ENCODE results near the gene AIPL1.

Gene AIPL1

GRCh38 chr17:6463616-6464445 lies 28.9 kb upstream of the AIPL1 start:
- Histone ChIP-seq H3K4me2 (ENCODE audit: low read depth, low read length) (no peak overlapping the region), H3K27me3 (replicated peaks; ENCODE audit: insufficient read depth, low read length) (peaks cover 71% of the 10 kb centered on the region), H4K20me1 (ENCODE audit: insufficient read depth, low read length) (no peaks in the 10 kb centered on the region), H3K9ac (ENCODE audit: low read length) (no peak overlapping the region), H3K79me2 (ENCODE audit: low read length) (no peaks in the 10 kb centered on the region), H3K4me1 (ENCODE audit: low read length) (0 out of 2 replicates have a peak, but pooled peaks cover 3% of the 10 kb centered on the region), H3K9me3 (replicated peaks; ENCODE audit: insufficient read depth, low read length) (no peaks in the 10 kb centered on the region), H2AFZ (ENCODE audit: low read length) (no peak overlapping the region), H3K27ac (ENCODE audit: low read length) (no peak overlapping the region), H3K9me2 (replicated peaks; ENCODE audit: insufficient read depth, low read length) (no peaks in the 10 kb centered on the region), H3K4me3 (ENCODE audit: low read length) (no peak overlapping the region), H3F3A (ENCODE audit: insufficient read depth, low read length) (no peaks in the 10 kb centered on the region), H3K36me3 (replicated peaks; ENCODE audit: insufficient read depth, low read length) (no peaks in the 10 kb centered on the region)
- DNase-seq, result no peak
- no peak for TF ChIP-seq CTCF (IDR thresholded peaks at IDR 0.05; ENCODE audit: low read length)
- no peak for TF ChIP-seq EZH2phosphoT487 (IDR thresholded peaks at IDR 0.05; ENCODE audit: low read length)
- TF ChIP-seq EZH2 (optimal IDR thresholded peaks at IDR 0.05; ENCODE audit: low read depth, low read length), result no peak

GRCh38 chr17:6462692-6463091 lies 27.8 kb upstream of the AIPL1 start:
- H3K27me3 ChIP-seq (replicated peaks; ENCODE audit: insufficient read depth, low read length), result peaks cover 68% of the 10 kb centered on the region
- H3K9me3 ChIP-seq (replicated peaks; ENCODE audit: insufficient read depth, low read length), result no peaks in the 10 kb centered on the region
- no peaks in the 10 kb centered on the region for H3F3A ChIP-seq (ENCODE audit: insufficient read depth, low read length)
- no peak overlapping the region for H3K27ac ChIP-seq (ENCODE audit: low read length)
- H2AFZ ChIP-seq (ENCODE audit: low read length), result no peak overlapping the region
- H3K4me2 ChIP-seq (ENCODE audit: low read depth, low read length), result no peak overlapping the region
- no peaks in the 10 kb centered on the region for H3K79me2 ChIP-seq (ENCODE audit: low read length)
- 0 out of 2 replicates have a peak, but pooled peaks cover 3% of the 10 kb centered on the region for H3K4me1 ChIP-seq (ENCODE audit: low read length)
- H3K9me2 ChIP-seq (replicated peaks; ENCODE audit: insufficient read depth, low read length), result no peaks in the 10 kb centered on the region
- H4K20me1 ChIP-seq (ENCODE audit: insufficient read depth, low read length), result no peaks in the 10 kb centered on the region
- H3K9ac ChIP-seq (ENCODE audit: low read length), result no peak overlapping the region
- H3K4me3 ChIP-seq (ENCODE audit: low read length), result no peak overlapping the region
- no peak for DNase-seq
- no peak for TF ChIP-seq CTCF (IDR thresholded peaks at IDR 0.05; ENCODE audit: low read length)
- TF ChIP-seq EZH2 (optimal IDR thresholded peaks at IDR 0.05; ENCODE audit: low read depth, low read length), result no peak
- no peak for TF ChIP-seq EZH2phosphoT487 (IDR thresholded peaks at IDR 0.05; ENCODE audit: low read length)
- no peaks in the 10 kb centered on the region for H3K36me3 ChIP-seq (replicated peaks; ENCODE audit: insufficient read depth, low read length)

GRCh38 chr17:6461792-6462524 lies 27.0 kb upstream of the AIPL1 start:
- peaks cover 61% of the 10 kb centered on the region for H3K27me3 ChIP-seq (replicated peaks; ENCODE audit: insufficient read depth, low read length)
- H3K4me2 ChIP-seq (ENCODE audit: low read depth, low read length), result no peak overlapping the region
- H2AFZ ChIP-seq (ENCODE audit: low read length), result no peak overlapping the region
- H3K9me2 ChIP-seq (replicated peaks; ENCODE audit: insufficient read depth, low read length), result no peaks in the 10 kb centered on the region
- no peaks in the 10 kb centered on the region for H3F3A ChIP-seq (ENCODE audit: insufficient read depth, low read length)
- no peak for DNase-seq
- no peak overlapping the region for H3K4me3 ChIP-seq (ENCODE audit: low read length)
- TF ChIP-seq CTCF (IDR thresholded peaks at IDR 0.05; ENCODE audit: low read length), result no peak
- no peak for TF ChIP-seq EZH2phosphoT487 (IDR thresholded peaks at IDR 0.05; ENCODE audit: low read length)
- TF ChIP-seq EZH2 (optimal IDR thresholded peaks at IDR 0.05; ENCODE audit: low read depth, low read length), result no peak
- H3K4me1 ChIP-seq (ENCODE audit: low read length), result peaks cover 5% of the 10 kb centered on the region
- H4K20me1 ChIP-seq (ENCODE audit: insufficient read depth, low read length), result no peaks in the 10 kb centered on the region
- no peak overlapping the region for H3K9ac ChIP-seq (ENCODE audit: low read length)
- H3K27ac ChIP-seq (ENCODE audit: low read length), result no peak overlapping the region
- H3K9me3 ChIP-seq (replicated peaks; ENCODE audit: insufficient read depth, low read length), result no peaks in the 10 kb centered on the region
- no peaks in the 10 kb centered on the region for H3K79me2 ChIP-seq (ENCODE audit: low read length)
- no peaks in the 10 kb centered on the region for H3K36me3 ChIP-seq (replicated peaks; ENCODE audit: insufficient read depth, low read length)
